A673 (cell line): Measurements from ENCODE around the gene MND1. TPM values are rescaled to one million over a fixed set of nuclear protein-coding genes. Genes with fewer than 3 reads are reported as not detected.

Source experiments
- BruUV-seq: library from RNA; stranded (reverse); fragments of 400-500 nt; replicated peaks from 2 replicates; lab custom pipeline; 2021; lab: Mats Ljungman, UMichigan
- CTCF ChIA-PET: fragments of 300-600 bp; sonication (Branson Sonifier 250); formaldehyde crosslinking; loops from one replicate; lab custom pipeline; 2022; ENCODE audit warnings: antibody characterized with exemption; lab: Charles Lee
- POLR2A ChIA-PET: fragments of 300-600 bp; sonication (Branson Sonifier 250); formaldehyde crosslinking; loops from one replicate; lab custom pipeline; 2022; ENCODE audit warnings: antibody characterized with exemption; ENCODE audit not compliant: low non-redundant PET; lab: Charles Lee
- DNase-seq: peaks from one replicate; pipeline ENCODE4 v3.0.0-alpha.2; 2015; ENCODE audit warnings: low spot score
- H3K27ac ChIP-seq: fragments of 200-600 bp; sonication (generic); 2 replicates; pipeline ENCODE4 v1.5.1; 2016; ENCODE audit warnings: mixed run types, low read depth, mild to moderate bottlenecking, mixed read lengths, antibody characterized with exemption, low read length; ENCODE audit not compliant: poor library complexity, severe bottlenecking
- H3K27me3 ChIP-seq: fragments of 200-600 bp; sonication (generic); replicated peaks from 2 replicates; pipeline ENCODE4 v1.6.1; 2017; ENCODE audit warnings: mixed run types, low read depth, mild to moderate bottlenecking, mixed read lengths, antibody characterized with exemption, low read length; ENCODE audit not compliant: insufficient read depth, poor library complexity
- H3K36me3 ChIP-seq: fragments of 200-600 bp; sonication (generic); 2 replicates; pipeline ENCODE4 v1.6.1; 2016; ENCODE audit warnings: mixed run types, mild to moderate bottlenecking, mixed read lengths, antibody characterized with exemption, low read length; ENCODE audit not compliant: insufficient read depth, poor library complexity, severe bottlenecking
- H3K4me1 ChIP-seq: fragments of 200-600 bp; sonication (generic); 2 replicates; pipeline ENCODE4 v1.6.1; 2017; ENCODE audit warnings: mixed run types, mild to moderate bottlenecking, mixed read lengths, antibody characterized with exemption, low read length; ENCODE audit not compliant: insufficient read depth, poor library complexity, severe bottlenecking
- H3K4me3 ChIP-seq: fragments of 200-600 bp; sonication (generic); 2 replicates; pipeline ENCODE4 v1.5.1; 2016; ENCODE audit warnings: low read depth, mixed run types, mild to moderate bottlenecking, mixed read lengths, low read length; ENCODE audit not compliant: poor library complexity, severe bottlenecking
- H3K9me3 ChIP-seq: fragments of 200-600 bp; sonication (generic); 2 replicates; pipeline ENCODE4 v1.6.1; 2016; ENCODE audit warnings: mixed run types, low read depth, mild to moderate bottlenecking, mixed read lengths, antibody characterized with exemption, low read length; ENCODE audit not compliant: poor library complexity, severe bottlenecking
- EZH2 ChIP-seq: fragments of 200-600 bp; sonication (generic); IDR thresholded peaks from 2 replicates; pipeline ENCODE4 v1.6.1; 2017; ENCODE audit warnings: borderline replicate concordance, low read depth, mild to moderate bottlenecking, mixed read lengths, antibody characterized with exemption, low read length; ENCODE audit not compliant: poor library complexity, severe bottlenecking
- intact Hi-C: fragments of 100-400 bp; cut with micrococcal nuclease; formaldehyde crosslinking; loops from one replicate; pipeline ENCODE4 v1.10.0; 2022; ENCODE audit not compliant: unreplicated experiment
- total RNA-seq: library from RNA; stranded (reverse); gene quantifications from 2 replicates; pipeline ENCODE4 v1.2.3, GENCODE V29; 2021
- TF ChIP-seq, protein P1 (sequence below): fragments of 300-800, 200-600 bp; sonication (generic); conservative IDR thresholded peaks from 2 replicates; pipeline ENCODE4 v1.5.1; 2017; ENCODE audit warnings: low read depth, mild to moderate bottlenecking, antibody characterized with exemption, low read length, moderate library complexity, mixed read lengths

Gene MND1
- total RNA-seq, 1 experiment from 2014 or later, result 43.7 TPM

DNA sequence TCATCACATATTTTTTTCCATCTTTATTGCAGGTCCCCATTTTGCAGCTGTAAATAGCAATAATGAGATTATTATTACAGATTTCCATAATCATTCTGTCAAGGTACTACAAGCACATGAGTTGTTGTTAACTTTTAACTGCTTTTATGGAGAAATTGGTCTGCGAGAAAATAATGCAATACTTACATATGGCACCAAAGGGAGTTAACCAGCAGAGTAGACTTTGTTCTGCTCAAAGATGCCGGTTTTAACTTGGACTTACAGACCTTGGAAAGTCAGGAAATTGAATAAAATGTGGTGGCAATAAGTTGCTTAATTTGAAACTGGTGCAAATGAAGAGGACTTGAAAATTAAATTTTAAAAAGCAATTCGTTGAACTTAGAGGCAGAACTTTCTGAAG, 20.4 kb upstream of the MND1 start:
- Histone ChIP-seq H3K36me3 (peaks cover 39% of the 10 kb centered on the region), H3K4me1 (no peaks in the 10 kb centered on the region), H3K9me3 (no peaks in the 10 kb centered on the region), H3K27ac (no peak overlapping the region), H3K27me3 (no peaks in the 10 kb centered on the region), H3K4me3 (no peak overlapping the region)
- BruUV-seq, result no TSS peak
- ChIA-PET CTCF (no interaction called here), POLR2A (no interaction called here)
- DNase-seq, result no peak
- intact Hi-C loops, result no loop called here
- TF ChIP-seq EZH2, result no peak
- TF ChIP-seq, protein P1, sequence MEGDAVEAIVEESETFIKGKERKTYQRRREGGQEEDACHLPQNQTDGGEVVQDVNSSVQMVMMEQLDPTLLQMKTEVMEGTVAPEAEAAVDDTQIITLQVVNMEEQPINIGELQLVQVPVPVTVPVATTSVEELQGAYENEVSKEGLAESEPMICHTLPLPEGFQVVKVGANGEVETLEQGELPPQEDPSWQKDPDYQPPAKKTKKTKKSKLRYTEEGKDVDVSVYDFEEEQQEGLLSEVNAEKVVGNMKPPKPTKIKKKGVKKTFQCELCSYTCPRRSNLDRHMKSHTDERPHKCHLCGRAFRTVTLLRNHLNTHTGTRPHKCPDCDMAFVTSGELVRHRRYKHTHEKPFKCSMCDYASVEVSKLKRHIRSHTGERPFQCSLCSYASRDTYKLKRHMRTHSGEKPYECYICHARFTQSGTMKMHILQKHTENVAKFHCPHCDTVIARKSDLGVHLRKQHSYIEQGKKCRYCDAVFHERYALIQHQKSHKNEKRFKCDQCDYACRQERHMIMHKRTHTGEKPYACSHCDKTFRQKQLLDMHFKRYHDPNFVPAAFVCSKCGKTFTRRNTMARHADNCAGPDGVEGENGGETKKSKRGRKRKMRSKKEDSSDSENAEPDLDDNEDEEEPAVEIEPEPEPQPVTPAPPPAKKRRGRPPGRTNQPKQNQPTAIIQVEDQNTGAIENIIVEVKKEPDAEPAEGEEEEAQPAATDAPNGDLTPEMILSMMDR, result no peak

- no peaks in the 10 kb centered on the region for H3K27me3 ChIP-seq
- no peak for DNase-seq
- intact Hi-C loops, result no loop called here
- BruUV-seq, result no TSS peak
- H3K4me3 ChIP-seq, result no peak overlapping the region
- no peak for TF ChIP-seq EZH2
- TF ChIP-seq, protein P1, result no peak
- POLR2A ChIA-PET, result no interaction called here
- no peak overlapping the region for H3K27ac ChIP-seq
- H3K9me3 ChIP-seq, result no peaks in the 10 kb centered on the region
- CTCF ChIA-PET, result no interaction called here
- peaks cover 40% of the 10 kb centered on the region for H3K36me3 ChIP-seq
- no peaks in the 10 kb centered on the region for H3K4me1 ChIP-seq
Observed at GRCh38 chr4:153325558-153325957, 18.9 kb upstream of the MND1 start.

GRCh38 chr4:153326513-153326912, 18.0 kb upstream of the MND1 start:
- POLR2A ChIA-PET, result interaction anchor here (0.7 kb wide), 1 partner anchor 25 kb away, joined by 13 read pairs; no protein-coding TSS in a partner anchor
- no TSS peak for BruUV-seq
- Histone ChIP-seq H3K9me3 (no peaks in the 10 kb centered on the region), H3K27me3 (no peaks in the 10 kb centered on the region), H3K27ac (no peak overlapping the region), H3K36me3 (peaks cover 33% of the 10 kb centered on the region), H3K4me3 (no peak overlapping the region), H3K4me1 (no peaks in the 10 kb centered on the region)
- TF ChIP-seq, protein P1, result no peak
- no peak for TF ChIP-seq EZH2
- CTCF ChIA-PET, result no interaction called here
- intact Hi-C loops, result no loop called here
- DNase-seq, result no peak
